Activated gamma-delta T cell (primary cell): Measurements from ENCODE around the gene IQGAP2.

Experiments
- DNase-seq: peaks from one replicate; lab custom pipeline; 2025; lab: John Stamatoyannopoulos, UW

Gene IQGAP2

DNA sequence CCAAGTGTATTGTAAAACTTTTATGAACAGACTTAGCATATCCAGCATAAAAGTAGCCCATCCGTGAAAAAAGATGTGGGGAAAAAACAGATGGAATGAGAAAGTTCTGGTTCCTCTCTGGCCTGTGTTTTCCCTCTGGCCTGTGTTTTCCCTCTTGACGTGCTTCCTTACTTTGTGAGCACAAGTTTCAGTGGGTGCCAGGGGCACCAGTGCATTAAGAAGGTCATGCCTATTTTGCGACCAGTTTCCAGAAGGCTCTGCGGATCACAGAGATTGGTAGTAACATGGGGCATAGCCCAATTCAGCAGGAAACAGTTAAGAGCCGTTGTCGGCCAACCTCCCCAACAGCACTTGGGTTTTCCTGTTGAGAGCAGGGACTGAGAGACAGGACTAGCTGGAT, 43.7 kb downstream of the IQGAP2 start:
- DNase-seq, result no peak

DNA sequence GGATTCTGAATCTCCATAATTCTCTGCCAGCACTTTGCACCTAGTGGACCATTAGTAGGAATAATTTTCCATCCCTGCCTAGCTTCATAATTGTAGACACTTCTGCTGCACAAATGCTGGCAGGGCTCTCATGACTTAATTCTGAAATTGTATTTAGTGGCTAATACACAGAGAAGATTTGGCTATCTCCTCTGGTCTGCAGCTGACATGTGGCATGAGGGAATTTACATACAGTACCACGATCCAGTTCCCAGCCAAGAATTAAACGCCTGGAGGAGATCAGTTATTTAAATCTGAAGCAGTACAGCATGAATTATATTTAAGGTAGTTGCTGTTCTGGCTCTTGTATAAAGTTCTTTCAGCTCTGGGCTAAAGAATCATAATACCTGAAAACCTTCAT, 46.5 kb downstream of the IQGAP2 start:
- DNase-seq, result no peak

DNA sequence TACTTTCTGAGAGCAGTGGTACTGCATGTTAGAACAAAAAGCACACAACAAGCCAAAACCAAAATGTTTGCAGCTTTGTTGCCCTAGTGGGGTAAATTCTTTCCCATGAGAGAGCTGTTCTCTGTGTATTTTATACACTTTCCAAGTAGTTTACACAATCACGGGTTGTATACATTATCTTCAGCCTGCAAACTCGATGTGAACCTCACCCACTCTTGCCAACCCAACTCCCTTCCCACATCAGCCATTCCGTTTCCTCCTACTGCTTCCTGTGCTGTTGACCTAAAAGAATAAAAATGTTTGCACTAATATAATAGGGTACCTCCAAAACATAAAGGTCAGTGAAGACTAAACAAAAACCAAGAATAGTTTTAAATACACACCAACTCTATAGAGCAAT, 47.0 kb downstream of the IQGAP2 start:
- DNase-seq, result no peak

DNA sequence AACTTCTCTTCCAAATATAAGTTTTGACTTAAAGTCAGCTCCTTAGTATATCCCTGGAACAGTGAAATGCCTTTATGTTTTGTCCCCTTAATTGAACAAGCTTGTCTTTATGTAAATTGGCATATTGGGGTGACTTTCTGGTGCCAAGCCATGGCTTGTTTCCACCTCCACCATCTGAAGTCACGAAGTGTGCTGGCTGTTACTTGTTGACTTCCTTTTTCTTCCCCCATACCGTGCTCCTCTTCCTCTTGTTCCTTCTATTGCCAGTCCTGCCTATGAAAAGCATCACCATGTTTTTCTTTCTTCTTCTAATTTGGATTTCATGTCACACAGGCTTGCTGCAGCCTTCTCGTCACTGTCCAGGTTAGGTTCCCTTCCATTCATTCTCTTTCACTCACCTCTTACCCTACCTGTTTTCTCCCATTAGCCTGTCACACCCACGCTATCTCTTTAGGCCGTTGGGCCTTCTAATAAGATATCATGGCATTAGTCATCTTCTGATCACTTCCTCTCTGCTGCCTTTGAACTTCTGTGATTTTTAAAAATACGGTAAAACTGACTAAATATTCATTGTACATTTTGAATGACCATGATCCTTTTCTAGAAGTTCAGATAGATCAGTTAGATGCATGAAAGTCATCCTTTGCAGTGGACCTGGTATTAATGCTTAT, 48.1 kb downstream of the IQGAP2 start:
- DNase-seq, result no peak

DNA sequence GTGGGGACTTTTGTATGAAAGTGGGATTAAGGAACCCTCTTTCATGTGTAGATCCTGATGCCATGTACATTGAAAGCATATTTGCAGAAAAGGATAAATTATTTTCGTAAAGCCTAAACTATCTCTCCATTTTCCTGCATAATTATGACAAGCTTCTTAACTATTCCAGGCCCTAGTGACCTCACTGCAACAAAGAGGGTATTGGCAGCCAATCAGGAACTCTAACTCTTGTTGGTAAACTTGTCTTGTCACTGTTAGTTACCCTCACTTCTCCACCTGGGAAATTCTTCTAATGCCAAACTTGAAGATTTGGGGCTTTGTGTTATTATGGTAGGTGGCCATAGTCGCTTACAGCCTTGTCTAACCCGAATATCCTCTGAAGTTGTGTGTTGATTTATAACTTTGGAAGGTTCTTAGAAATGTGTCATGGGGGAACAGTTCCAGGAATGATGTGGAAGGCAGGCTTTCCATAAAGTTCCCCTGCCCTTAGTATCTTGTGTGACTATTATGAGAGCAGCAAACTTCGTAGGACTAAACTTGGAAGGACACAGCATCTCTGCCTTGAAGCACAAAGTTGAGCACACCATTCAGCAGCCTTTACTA, 52.5 kb downstream of the IQGAP2 start:
- DNase-seq, result no peak

DNA sequence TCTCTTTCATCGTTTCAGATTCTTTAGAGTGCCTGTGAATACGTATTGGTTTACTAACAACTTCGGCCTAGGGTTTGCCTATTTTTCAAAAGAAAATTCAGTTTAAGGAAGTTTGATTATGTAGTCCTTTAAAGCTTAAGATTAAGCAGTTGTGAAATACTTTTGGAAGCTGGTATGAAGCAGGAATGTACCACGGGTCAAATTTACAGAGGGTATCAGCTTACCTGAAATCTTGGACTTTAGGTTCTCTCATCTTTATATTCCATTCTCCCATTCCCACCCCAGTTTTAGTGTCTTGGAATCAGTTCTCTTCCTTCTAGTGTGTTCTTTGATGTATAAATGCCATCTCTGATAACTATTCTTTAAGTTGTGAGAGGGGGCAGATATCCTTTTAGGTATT, 53.2 kb downstream of the IQGAP2 start:
- DNase-seq, result no peak

DNA sequence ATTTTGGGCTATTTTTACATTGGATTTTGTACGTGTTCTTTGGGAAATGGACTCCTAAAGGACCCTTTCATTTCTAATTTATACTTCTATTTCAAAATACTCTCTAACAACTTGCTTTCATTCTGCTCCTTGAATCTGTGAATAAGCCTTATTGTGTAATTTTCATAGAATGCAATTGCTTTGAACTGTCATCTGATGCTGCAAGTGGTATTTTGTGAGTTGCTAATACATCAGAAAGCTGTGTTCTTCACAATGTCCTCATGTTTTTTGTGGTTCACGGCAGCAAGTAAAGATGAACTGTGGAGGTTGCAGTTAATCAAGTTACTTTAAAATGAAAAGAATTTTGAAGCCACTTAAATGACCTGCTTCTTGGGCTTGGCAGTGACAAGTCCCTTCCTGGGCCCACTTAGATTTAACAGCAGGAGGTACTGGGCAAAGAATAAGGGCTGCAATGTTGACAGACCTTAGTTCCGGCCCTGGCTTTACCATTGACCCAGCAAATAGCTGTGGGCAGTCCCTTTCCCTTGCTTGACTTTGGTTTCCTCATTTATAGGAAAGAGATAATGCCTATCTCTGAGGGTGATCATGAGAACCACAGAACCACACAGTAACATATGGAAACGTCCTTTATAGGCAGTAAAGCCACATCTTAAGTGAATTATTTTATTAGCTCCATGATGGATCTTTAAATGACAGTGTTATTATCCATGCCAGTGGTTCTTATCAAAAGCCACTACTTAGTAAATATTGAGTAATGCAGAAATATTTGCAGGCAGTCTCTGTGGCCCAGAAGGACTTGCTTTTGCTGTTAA, 54.8 kb downstream of the IQGAP2 start:
- DNase-seq, result no peak

DNA sequence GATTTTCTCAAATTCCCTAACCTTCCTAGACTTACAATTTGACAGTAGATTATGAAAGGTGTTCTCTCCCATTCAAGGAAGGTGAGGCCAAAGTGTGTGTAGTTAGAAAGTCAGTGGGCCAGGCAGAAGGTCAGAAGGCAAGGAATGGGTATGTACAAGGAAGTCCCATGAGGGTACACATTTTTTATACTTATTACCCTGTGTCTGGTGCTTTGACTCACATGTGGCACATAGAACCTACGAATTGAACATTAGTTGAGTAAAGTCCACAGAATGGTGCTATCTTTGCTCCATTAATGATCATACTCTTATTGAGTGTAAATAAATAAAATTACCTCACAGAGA, 55.4 kb downstream of the IQGAP2 start:
- DNase-seq, result no peak

DNA sequence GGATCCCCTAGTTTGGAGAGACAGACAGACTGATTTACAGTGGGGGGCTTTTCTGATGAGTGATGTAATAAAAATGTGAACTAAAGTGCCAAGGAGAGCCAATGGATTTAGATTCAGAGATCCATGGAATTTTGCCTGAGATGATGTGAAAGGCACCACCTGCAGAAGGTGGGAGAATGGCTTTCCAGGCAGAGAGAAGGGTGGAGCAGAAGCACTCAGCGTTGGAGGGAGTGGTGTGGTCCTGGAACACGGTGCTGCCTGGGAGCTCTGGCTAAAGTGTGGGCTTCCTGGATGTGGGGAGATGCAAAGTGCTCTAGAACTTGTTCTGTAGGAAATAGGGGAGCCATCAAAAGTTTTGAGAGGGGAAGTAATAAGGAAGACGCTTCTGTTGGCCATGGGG, 57.0 kb downstream of the IQGAP2 start:
- no peak for DNase-seq

DNA sequence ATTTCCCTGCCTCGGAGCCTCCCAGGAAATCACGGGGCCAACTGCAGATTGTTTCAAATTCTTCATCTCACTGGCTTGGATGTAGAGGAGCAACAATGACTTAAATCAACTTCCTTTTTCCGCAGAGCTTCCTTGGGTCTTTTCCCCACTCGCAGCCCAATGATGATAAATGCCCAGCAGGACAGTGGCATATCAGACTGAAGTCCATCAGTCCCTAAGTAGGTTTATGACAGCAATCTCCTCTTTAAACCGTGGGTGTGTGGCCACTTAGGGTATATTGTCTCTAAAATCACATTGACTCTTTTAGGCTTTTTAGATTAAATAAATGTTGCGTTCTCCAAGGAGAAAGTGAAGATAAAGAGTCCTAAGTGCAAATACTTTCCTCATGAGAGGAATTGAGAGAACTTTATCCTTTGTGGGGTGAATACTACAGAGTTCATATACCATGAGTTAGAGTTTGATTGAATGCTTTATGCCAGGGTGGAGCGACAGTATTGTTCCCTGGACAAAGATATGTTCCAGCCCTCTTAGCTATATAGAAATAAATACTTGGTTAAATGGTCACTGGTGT, 59.1 kb downstream of the IQGAP2 start:
- no peak for DNase-seq

DNA sequence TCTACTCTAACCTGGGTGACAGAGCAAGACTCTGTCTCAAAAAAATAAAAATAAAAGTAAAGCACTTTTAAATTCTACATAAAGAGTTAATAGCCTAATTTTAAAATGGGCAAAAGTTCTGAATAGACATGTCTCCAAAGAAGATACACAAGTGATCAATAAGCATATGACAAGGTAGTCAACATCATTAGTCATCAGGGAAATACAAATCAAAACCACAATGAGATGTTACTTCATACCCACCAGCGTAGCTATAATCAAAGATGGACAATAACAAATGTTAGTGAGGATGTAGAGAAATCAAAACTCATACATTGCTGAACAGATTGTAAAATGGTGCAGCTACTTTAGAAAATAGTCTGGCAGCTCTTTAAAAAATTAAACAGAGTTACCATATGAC, 64.1 kb downstream of the IQGAP2 start:
- DNase-seq, result no peak

DNA sequence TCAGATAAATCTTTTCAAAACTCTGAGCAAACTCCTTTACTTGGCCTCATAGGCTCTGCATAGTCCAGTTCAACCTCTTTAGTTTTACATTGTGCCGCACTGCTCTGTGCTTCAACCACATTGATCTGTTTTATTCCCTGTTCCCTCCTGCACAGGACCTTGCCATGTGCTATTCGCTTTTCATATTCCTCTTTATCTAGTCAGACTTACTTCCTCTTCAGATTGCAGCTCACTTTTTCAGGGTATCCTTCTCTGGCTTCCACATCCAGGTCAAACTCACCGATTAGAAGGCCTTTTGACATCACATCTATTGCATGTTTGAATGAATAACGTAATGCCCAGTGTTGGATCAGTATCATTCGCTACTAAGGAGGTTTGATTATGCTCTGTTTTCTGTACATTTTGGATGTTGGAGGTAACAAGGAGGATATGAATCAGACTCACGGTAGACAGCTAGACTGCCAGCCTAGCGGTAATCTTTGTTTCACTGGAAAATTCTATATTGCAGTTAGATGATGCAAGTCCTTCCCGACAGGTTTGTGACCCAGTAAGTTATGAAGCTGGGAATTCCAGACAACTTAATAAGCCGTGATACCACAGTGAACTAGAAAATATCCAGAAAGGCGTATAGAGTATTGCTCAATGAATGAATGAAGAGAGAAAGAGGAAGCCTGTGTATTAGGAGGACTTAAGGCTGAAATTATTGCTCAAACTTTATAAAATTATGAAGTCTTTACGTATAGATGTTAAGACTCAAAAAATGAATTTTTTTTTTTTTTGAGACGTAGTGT, 65.7 kb downstream of the IQGAP2 start:
- DNase-seq, result no peak

DNA sequence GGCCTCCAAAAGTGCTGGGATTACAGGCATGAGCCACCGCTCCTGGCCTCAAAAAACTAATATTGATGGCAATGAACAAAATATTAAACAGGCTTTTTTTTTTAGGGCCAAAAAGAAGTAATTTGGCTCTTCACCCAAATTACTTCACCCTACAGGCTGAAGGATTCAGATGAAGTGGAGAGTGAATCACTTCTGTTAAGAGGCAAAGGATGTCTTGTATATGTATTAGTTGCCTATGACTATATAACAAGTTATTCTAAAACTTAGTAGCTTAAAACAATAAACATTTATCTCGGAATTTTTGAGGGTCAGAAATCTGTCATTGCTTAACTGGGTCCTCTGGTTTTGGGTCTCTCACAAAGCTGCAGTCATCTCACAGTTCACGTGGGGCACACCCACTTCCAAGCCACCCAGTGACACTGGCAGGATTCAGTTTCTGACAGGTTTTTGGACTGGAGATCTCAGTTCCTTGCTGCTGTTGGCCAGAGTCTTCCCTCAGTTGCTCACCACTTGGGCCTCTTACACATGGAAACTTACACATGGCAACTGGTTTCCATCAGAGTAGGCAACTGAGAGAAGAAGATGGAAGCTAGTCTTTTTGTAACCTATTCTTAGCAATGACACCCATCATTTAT, 66.7 kb downstream of the IQGAP2 start:
- no peak for DNase-seq

DNA sequence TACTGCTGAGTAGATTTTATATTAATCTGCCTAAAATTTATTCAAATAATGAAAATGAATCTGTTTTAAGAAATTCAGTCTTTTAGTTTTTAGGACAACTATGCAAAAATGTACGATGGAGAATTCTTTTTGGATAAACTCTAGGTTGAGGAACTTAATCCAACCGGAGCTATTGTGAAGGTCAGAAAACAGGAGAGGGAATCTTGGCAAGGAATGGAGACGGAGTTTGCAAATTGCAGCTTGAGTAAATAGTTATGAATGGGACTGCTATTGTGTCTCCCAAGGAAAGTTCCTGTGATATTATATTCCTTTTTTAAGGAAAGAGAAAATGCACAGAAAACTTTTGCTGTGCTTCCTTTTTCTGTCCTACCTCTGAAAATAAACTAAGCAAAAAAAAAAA, 67.9 kb downstream of the IQGAP2 start:
- no peak for DNase-seq

DNA sequence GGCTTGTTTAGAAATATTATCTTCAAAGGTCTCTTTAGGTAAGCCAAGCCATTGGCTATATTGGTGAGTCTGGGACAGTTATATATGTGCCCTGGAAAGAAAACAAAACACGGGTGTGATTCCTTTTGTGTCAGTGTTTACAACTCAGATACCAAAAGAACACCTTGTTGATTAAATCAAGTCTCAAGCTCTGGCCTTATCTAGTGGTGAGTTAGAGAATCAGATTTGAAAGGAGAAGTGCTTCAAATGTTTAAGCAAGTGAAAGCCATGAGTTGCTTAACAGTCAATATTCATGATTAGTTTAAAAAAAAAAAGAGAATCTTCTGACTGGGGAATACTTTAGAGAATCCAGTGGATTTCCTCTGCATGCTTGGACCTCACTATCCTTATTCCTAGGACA, 68.3 kb downstream of the IQGAP2 start:
- DNase-seq, result no peak

DNA sequence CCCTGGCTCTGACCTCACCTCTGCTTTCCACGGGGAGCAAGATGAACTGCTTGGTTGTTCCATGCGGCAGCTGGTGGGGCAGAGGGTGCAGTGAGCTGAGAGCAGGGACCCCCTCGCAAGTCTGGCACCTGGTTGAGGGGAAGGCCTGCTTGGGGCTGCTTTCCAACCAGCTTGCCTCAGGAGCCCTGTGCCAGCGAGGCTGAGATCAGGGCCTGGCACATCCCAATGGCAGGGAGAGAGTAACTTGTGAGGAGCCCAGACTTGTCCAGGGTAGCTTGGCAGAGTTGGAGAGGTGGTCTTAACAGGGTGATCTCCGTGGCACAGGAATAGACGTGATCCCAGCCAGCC, 68.9 kb downstream of the IQGAP2 start:
- no peak for DNase-seq

DNA sequence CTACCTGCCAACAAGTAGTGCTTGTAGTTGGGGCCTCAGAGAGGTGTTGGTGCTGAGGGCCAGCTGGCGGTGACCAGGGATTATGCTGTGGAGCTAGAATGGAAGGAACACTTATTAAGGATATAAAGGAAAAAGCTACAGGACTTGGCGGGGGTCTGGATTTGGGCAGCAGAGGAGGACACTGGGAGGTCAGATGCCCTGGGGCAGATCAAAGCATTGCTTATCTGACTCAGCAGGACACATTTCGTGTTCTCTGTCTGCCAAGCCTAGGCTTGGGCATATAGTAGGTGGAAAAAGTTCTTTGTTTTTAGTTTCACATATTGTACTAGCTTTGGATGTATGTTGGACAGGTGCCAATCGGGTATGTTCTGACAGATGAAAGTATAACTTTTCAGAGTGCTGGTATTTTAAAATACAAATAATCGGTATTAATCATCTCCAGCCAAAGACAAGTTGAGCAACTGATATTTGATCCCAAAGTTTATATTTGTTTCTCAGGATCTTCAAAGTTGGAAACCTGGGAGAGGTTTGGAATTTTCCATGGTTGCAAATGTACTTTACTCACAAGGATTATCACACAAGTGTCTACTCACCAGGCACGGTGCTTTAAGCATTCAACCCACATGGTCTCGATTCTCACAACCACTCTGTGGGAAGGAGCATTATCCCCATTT, 69.4 kb downstream of the IQGAP2 start:
- no peak for DNase-seq

DNA sequence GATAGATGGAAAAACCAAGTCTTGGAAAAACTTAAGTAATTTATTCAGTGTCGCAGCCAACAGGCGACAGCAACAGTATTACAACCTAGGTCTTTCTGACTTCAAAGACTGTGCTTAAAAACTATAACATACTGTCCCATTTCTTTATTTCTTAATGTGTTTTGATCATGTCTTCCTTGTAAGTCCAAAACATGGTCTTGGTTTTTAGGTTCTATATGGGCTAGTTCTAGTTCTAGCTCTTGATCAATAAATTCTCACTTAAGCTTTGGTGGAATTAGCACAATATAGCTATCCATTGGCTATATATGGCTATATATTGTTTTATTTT, 69.9 kb downstream of the IQGAP2 start:
- DNase-seq, result no peak

DNA sequence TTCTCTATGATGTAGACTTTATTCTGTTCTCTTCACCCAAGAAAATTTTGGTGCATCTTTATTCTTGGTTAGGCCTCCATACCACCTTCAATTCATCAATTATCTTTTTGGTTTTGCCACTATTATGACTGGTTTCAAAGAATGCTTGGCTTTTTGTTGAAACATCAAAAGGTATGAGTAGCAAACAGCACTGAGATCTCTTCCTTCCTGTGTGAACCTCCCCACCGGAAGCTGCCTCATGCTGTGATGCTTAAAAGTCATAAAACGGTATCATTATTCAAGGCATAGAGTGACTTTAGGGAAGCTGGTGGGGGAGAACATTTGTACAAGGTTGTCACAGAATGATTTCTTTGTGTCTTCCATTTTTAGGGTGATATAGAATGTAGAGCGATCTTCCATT, 70.6 kb downstream of the IQGAP2 start:
- no peak for DNase-seq

DNA sequence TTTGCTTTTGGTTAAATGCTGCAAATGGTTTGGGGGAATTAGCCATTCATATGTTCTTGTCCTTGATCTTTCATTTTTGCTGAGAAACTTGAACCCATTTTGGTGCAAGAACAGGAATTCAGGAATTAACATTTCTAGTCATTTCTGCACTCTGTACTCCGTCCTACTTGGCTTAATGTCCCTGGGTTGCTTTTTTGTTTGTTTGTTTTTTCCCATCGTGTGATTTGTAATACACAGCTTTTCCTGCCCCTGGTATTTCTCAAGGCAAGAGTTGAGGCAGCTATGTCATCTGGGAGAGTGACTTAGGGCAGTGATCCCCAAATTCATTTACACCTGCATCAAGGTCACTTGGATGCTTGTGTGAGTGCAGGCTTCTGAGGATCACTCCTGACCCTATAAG, 71.3 kb downstream of the IQGAP2 start:
- DNase-seq, result no peak

DNA sequence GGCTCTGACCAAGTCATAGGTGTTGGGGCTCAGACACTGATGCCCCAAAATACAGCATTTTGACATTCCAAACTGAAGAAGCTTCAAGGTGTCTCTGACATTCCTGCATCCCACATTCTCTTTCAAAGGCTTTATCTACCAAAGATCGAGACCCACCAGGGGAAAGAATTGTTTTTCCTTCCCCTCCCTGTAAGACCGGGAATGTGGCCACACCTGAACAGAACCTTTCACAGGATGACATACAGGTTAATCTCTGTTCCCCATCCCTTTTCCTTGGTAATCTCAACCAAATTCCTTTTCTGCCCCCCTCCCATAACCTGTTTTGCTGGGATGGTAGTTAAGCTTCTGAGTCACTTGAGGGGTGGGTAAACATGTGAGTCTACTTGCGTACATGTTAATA, 72.3 kb downstream of the IQGAP2 start:
- DNase-seq, result no peak

DNA sequence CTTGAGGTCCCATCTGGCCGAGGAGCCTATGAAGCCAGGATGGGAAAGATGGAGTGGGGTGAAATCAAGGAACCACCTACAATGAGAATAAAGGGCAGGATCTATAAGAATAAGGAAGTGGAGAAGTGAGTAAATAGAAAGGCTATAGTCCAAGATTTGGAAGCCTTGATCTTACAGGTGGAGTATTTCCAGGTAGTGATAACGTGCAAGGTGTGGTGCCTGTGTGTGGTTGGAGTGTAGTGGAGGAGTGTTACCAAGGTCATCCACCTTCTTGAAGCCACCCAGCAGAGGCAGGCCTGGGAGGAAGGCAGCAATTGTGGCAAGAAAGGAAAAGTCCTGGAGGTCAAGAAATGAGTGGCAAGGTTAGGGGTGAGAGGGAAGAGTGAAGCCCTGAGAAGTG, 72.9 kb downstream of the IQGAP2 start:
- DNase-seq, result no peak
